NCI-H1436 (cell line): ENCODE measurements around the gene PHTF2.

Experiments
- DNase-seq: peaks from one replicate; lab custom pipeline; 2025; lab: John Stamatoyannopoulos, UW

The PHTF2 gene

GRCh38 chr7:77794000-77794399 is 4.6 kb upstream of the PHTF2 start:
- no peak for DNase-seq

GRCh38 chr7:77796109-77796508 is 2.5 kb upstream of the PHTF2 start:
- DNase-seq: no peak

GRCh38 chr7:77796960-77797359 is 1.6 kb upstream of the PHTF2 start:
- no peak for DNase-seq

DNA sequence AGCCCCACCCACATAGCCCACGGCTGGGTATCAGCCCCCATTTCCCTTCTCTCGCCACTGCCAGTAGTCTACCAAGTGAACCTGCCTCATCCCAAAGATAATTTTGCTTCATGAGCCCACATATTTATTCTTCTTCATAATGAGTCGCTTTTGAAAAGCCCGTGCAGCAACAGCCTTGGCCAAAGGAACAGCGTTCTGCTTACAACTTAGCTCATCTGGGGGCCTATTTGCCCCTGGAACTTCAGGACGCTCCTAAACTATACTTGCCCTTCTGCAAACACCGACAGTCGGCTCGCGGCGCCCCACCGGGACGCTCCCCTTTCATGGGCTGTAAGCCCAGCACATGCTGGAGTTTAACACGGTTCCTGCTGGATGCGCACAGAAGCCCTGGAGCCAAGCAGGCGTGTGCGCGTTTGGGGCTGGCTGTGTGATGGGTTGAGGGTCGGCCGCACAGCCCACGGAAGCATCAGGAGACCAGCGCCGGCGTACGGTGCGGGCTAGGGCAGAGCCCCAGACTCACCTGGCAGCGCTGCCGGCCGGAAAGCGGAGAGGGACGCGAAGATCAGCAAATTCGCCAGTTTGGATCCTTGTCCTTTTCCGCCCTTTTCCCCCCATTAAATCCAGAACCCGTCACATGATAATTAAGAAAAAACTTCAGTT is 709 bp upstream of the PHTF2 start:
- no peak for DNase-seq

DNA sequence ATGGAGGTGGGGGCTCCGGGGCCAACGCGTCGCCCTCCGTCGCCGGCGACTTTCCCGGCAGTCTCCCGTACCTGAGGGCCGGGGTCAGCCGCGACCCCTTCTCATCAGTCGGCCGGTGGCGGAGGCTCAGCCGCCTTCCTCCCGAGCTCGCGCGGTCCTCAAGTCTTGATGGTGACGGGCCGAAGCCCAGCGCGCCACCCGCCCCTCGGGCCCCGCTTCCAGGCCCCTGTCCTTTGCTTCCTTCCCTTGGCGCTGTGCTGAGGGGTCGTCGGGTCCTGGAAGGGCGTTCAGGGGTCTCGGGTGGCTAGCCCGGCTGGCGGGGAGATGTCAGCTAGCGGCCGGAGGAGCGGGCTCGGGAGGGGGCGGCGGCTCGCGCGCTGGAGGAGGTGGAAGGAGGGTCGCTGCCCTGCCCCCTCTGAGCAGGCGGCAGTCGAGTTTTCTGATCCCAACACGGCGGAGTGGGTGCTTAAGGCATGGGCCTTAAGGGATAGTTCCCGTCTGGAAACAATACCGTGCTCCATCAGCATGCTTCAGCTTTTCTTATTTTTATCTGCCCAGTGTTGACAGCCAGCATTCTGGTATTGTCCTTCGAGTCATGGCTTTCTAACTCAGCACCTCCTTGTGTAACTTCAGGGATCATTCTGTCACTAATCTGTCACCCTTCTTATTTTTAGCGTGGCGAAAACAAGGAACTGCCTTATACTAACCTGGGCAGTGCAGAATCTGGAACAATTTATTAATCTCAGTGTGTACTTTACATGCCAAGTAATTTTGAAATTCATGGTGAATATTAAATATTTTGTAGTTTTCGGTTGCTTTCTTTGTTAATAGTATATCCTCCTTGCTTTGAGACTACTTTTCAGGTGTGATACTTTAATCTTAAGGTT is 748 bp downstream of the PHTF2 start:
- no peak for DNase-seq

DNA sequence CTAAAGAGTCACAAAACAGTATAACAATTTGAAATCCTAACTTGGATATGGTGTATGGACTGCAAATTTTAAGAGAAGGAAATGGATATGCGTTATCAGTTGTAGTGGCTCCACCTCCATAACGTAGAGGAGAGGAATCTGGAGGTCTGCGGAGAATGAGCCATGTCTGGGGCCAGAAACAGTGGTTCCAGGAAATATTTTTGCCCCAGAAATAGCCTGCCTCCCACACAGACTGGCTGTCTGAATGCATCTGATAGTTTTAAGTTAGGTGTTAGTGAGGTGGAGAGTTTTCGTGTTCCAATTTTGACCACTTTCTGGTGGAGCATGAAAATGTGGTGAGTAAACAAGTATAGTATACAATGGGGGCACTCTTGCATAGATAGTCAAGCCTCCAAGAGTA is 1.6 kb downstream of the PHTF2 start:
- DNase-seq: no peak

DNA sequence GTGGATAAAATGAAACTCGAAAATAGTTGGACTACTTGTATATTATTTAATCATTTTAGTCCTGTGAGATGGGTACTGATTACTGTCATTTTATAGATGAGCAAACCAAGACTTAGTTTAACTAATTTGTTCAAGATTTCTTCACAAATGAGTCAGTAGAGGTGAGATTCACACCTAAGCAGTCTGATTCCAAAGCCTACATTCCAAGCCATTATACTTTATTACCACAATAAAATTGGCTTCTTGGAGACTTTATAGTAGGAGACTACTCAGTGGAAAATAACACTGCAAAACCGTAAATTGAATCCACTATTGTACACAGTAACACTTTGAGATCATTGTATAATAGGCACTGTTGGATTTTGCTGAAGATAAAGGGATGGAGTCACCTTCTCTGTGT is 2.2 kb downstream of the PHTF2 start:
- no peak for DNase-seq

DNA sequence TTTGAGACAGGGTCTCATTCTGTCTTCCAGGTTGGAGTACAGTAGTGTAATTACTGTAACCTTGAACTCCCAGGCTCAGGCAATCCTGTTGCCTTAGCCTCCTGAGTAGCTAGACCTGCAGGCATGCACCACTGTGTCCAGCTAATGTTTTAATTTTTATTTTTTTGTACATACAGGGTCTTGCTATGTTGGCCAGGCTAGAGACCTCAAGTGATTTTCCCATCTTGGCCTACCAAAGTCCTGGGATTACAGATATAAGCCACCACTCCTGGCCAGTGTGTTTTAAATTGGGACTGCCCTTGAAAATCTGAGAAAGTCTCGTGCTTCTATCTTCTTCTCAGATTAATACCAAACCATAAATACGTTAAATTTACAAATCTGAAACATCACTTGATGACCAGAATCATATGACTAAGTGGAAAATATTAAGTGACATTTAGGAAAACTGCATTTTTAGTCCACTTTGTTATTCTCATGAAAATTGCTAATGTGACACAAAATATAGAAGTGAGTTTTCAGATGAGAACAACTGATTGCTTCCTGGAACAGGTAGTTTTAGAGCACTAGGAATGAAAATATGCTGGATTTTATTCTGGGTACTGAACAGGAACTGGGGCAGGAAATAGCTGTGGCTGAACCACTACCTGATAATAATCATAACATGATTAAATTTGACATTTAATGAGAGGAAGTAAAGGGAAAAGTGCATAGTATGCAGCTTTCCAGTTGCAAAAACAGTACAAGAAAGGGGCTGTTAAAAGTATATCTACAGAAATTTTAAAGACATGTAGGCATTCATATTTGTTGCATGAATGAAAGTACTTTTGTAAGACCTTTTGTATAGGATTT is 4.2 kb downstream of the PHTF2 start:
- no peak for DNase-seq

DNA sequence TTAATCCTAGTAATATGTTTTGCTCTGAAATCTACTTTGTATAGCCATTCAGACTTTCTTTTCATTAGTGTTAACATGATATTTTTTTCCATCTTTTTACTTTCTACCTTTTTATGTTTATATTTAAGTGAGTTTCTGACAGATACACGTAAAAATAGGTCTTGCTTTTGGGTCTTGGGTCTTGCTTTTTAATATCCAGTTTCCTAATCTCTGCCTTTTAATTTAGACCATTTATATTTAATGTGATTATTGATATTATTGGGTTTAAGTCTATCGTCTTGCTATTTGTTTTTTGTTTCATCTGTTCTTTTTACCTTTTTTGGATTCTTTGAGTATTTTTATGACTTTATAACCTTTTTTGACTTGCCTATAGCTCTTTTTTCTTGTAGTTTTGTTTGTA is 7.9 kb downstream of the PHTF2 start:
- DNase-seq: no peak

DNA sequence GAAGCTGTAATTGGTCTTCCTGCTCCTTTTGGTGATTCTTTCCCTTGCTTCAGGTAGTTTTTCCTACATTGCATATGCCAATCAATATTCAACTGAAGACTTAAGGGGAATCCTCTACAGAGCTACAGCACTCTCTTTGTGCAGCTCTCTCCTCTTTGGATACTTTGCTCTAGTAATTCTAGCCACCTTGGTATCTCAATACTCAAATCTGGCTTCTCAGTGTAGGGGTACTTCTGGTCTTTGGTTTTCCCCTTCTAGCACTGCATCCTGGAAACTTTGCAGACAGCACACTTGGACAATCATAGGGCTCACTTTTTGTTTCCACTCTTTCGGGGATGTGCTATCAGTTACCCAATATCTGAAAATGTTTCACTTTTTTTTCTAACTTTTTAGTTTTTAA is 9.9 kb downstream of the PHTF2 start:
- DNase-seq: no peak

GRCh38 chr7:77811516-77812289 is 13.1 kb downstream of the PHTF2 start:
- no peak for DNase-seq

DNA sequence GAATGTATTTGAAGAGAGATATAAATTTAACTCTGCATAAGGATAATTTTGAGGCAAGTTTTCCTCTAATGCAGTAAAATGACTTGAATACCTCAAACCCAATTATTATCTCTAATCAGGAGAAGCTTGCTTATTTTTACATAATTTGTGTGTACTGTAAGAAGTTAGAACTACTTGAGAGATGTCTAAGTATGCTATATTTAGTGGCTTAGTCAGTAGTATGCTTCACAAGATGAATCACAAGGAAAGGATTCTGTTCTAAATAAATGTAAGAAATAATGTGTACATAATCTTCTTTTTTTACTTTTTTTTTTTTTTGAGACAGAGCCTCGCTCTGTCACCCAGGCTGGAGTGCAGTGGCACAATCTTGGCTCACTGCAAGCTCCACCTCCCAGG is 13.7 kb downstream of the PHTF2 start:
- no peak for DNase-seq

GRCh38 chr7:77813180-77813579 is 14.6 kb downstream of the PHTF2 start:
- no peak for DNase-seq

- DNase-seq: no peak
These were observed 20.4 kb downstream of the PHTF2 start for GRCh38 chr7:77819021-77819420.

- DNase-seq: no peak
These were observed 22.4 kb downstream of the PHTF2 start for GRCh38 chr7:77820967-77821366.

GRCh38 chr7:77822269-77822668 is 23.7 kb downstream of the PHTF2 start:
- DNase-seq: no peak

DNA sequence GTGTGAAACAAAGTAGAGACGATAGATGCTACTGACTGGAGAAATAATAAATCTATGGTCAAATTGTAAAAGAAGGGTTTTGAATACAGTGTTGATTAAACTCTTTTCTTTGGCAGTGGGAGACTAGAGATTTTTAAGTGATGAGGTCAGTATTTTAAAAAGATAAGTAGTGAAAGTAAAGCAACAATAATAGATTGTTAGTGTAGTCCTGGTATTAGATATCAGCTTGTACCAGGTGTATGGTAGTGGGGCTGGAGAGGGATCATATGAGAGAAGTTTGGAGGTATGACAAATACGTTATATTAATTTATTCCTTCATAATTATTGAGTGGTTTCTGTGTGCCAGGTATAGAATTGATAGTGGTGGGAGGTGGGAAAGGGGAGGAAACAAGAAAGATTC is 25.2 kb downstream of the PHTF2 start:
- no peak for DNase-seq

DNA sequence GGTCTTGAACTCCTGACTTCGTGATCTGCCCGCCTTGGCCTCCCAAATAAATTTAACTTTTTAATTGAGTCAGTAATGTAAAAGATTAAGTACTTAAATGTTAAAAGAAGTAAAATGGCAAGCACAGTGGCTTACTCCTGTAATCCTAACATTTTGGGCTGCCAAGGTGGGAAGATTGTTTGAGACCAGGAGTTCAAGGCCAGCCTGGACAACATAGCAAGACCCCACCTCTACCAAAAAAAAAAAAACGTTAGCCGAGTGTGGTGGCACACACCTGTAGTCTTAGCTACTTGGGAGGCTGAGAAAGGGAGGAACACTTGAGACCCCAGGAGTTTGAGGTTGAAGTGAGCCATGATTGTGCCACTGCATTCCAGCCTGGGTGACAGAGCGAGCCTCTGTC is 26.1 kb downstream of the PHTF2 start:
- DNase-seq: no peak

DNA sequence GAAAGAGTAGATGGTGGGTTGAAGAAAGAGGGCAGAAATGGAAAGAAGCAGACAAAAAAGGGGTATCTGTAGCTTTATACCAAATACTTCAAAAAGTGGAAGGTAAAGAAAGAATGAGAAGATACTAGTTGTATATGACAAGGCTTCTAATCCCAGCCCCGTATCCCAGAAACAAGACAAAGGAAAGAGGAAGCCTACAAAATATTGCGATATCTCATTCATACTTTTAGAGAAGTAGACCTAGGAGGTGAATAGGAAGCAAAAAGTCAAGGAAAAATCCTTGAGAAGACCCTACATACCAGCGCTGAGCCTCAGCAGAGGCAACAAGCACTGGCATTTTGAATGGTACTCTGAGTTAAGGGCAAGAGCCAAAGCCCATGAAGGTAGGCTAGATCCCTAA is 26.6 kb downstream of the PHTF2 start:
- no peak for DNase-seq

- no peak for DNase-seq
These were observed 27.7 kb downstream of the PHTF2 start for GRCh38 chr7:77826300-77826699.

DNA sequence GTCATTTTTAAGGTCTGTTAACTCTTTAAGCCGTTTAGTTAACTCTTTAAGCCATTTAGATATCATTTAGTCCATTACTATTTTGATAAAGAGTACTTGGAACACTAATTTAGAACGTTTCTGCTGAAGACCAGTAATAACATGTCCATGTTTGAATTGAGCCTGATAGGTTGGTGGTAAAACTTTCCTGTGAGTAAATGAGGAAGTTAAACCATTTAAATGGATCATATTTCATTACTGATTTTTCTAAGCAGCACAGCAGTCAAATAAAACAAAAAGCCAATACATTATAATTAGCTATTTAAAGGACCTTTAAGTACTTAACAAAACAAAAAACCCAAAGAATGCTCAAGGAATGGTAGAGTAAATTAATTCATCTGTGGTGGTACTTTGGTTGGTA is 29.4 kb downstream of the PHTF2 start:
- DNase-seq: no peak
